Measurements from ENCODE around the gene NAALADL2.
"Not testable (repeated sequence)": the region's sequence is repeated elsewhere in the genome, so short reads cannot be mapped to it uniquely, and the experiment has no call there.

The NAALADL2 gene

DNA sequence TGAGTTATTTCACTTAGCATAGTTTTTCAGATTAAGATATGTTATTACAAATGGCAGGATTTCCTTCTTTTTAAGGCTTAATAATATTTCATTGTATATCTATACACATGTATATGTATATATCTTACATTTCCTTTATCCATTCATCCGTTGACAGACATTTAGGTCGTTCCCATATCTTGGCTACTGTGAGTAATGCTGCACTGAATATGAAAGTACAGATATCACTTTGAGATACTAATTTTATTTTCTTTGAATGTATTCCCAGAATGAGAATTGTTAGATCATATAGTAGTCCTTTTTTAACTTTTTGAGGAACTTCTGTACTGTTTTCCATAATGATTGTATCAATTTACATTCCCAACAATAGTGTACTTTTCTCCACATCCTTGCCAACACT, 270.4 kb downstream of the NAALADL2 start:
- Histone ChIP-seq H3K27me3 (ENCODE audit: control insufficient read depth, insufficient read depth, low read length) (no peaks in the 10 kb centered on the region), H3K36me3 (ENCODE audit: control insufficient read depth, insufficient read depth, low read length) (no peaks in the 10 kb centered on the region), H3K4me3 (ENCODE audit: low read depth, low read length) (no peak overlapping the region), H3K27ac (ENCODE audit: low read depth, low read length) (no peak overlapping the region), H3K9me3 (ENCODE audit: control insufficient read depth, insufficient read depth, low read length) (peaks cover 7% of the 10 kb centered on the region; the same call in 1 of the 2 replicates), H3K4me1 (ENCODE audit: control insufficient read depth, insufficient read depth, low read length) (no peaks in the 10 kb centered on the region), H3K9ac (ENCODE audit: low read depth, low read length) (no peak overlapping the region)

GRCh38 chr3:175131866-175132265, 272.7 kb downstream of the NAALADL2 start:
- H3K4me1 ChIP-seq (ENCODE audit: control insufficient read depth, insufficient read depth, low read length); H3K9me3 ChIP-seq (ENCODE audit: control insufficient read depth, insufficient read depth, low read length); H3K36me3 ChIP-seq (ENCODE audit: control insufficient read depth, insufficient read depth, low read length); H3K4me3 ChIP-seq (ENCODE audit: low read depth, low read length); H3K27me3 ChIP-seq (ENCODE audit: control insufficient read depth, insufficient read depth, low read length); H3K27ac ChIP-seq (ENCODE audit: low read depth, low read length); H3K9ac ChIP-seq (ENCODE audit: low read depth, low read length): not testable (repeated sequence)

DNA sequence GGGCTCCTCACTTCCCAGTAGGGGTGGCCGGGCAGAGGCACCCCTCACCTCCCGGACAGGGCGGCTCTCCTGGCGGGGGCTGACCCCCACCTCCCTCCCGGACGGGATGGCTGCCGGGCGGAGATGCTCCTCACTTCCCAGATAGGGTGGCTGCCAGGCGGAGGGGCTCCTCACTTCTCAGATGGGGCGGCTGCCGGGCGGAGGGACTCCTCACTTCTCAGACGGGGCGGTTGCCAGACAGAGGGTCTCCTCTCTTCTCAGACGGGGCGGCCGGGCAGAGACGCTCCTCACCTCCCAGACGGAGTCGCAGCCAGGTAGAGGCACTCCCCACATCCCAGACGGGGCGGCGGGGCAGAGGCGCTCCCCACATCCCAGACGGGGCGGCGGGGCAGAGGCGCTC, 273.6 kb downstream of the NAALADL2 start:
- not testable (repeated sequence) for H3K36me3 ChIP-seq (ENCODE audit: control insufficient read depth, insufficient read depth, low read length); H3K4me1 ChIP-seq (ENCODE audit: control insufficient read depth, insufficient read depth, low read length); H3K4me3 ChIP-seq (ENCODE audit: low read depth, low read length); H3K9ac ChIP-seq (ENCODE audit: low read depth, low read length); H3K27me3 ChIP-seq (ENCODE audit: control insufficient read depth, insufficient read depth, low read length); H3K27ac ChIP-seq (ENCODE audit: low read depth, low read length); H3K9me3 ChIP-seq (ENCODE audit: control insufficient read depth, insufficient read depth, low read length)

GRCh38 chr3:175144368-175144767, 285.2 kb downstream of the NAALADL2 start:
- Histone ChIP-seq H3K27me3 (ENCODE audit: control insufficient read depth, insufficient read depth, low read length) (no peaks in the 10 kb centered on the region), H3K4me3 (ENCODE audit: low read depth, low read length) (no peak overlapping the region), H3K36me3 (ENCODE audit: control insufficient read depth, insufficient read depth, low read length) (no peaks in the 10 kb centered on the region), H3K27ac (ENCODE audit: low read depth, low read length) (no peak overlapping the region), H3K9ac (ENCODE audit: low read depth, low read length) (no peak overlapping the region), H3K4me1 (ENCODE audit: control insufficient read depth, insufficient read depth, low read length) (no peaks in the 10 kb centered on the region), H3K9me3 (ENCODE audit: control insufficient read depth, insufficient read depth, low read length) (no peaks in the 10 kb centered on the region)

- no peak overlapping the region for H3K27ac ChIP-seq (ENCODE audit: low read depth, low read length)
- no peaks in the 10 kb centered on the region for H3K36me3 ChIP-seq (ENCODE audit: control insufficient read depth, insufficient read depth, low read length)
- H3K4me1 ChIP-seq (ENCODE audit: control insufficient read depth, insufficient read depth, low read length) = no peaks in the 10 kb centered on the region
- H3K27me3 ChIP-seq (ENCODE audit: control insufficient read depth, insufficient read depth, low read length) = no peaks in the 10 kb centered on the region
- H3K9me3 ChIP-seq (ENCODE audit: control insufficient read depth, insufficient read depth, low read length) = no peaks in the 10 kb centered on the region
- H3K4me3 ChIP-seq (ENCODE audit: low read depth, low read length) = no peak overlapping the region
- no peak overlapping the region for H3K9ac ChIP-seq (ENCODE audit: low read depth, low read length)
These were observed 287.1 kb downstream of the NAALADL2 start for GRCh38 chr3:175146258-175146657.

DNA sequence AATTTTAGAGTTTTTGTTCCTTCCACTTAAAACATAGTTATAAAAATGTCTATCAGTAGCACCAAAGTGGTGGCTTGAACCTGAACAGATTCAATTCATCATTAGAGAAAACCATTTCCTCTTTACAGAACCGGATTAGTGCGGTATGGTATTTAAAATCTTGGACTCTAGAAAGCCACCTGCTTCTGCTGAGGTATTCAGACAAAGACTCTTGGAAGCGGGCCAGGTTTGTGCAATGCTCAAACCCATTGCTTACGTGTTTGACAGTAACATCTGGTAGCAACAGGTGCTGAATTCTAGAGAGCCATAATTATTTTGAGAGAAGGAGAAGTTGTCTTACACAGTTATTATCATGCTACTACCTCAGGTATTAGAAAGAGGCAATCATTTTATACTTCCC, 290.5 kb downstream of the NAALADL2 start:
- Histone ChIP-seq H3K4me3 (ENCODE audit: low read depth, low read length) (no peak overlapping the region), H3K9me3 (ENCODE audit: control insufficient read depth, insufficient read depth, low read length) (no peaks in the 10 kb centered on the region), H3K27me3 (ENCODE audit: control insufficient read depth, insufficient read depth, low read length) (no peaks in the 10 kb centered on the region), H3K4me1 (ENCODE audit: control insufficient read depth, insufficient read depth, low read length) (peaks cover 5% of the 10 kb centered on the region; the same call in 1 of the 2 replicates), H3K9ac (ENCODE audit: low read depth, low read length) (no peak overlapping the region), H3K27ac (ENCODE audit: low read depth, low read length) (no peak overlapping the region), H3K36me3 (ENCODE audit: control insufficient read depth, insufficient read depth, low read length) (no peaks in the 10 kb centered on the region)

DNA sequence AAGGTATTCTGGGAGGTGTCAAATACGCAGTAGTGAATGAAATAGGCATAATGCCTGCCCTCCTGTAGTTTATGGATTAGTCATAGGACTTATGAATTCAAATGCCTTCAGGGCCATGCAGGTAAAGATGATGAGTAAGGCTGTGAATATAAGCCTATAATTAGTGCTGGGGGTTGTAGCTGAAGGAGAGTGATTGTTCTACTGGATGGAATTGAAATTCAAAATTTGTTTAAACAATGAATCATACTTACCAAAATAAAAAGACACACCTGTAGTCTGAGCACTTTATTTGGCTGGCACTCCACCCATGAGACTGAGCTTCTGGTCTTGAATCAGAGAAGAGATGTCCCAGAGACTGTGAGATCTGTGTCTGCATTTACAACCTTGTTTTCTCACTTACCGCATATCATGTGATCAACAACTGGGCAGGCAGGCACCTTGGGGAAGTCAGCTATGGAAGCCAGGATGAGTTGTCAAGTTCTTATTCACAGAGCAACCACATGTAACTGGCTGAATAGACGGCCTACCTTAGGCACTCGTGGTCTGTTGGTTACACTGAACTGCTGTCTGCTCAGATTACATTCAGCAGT, 291.8 kb downstream of the NAALADL2 start:
- Histone ChIP-seq H3K9ac (ENCODE audit: low read depth, low read length) (no peak overlapping the region), H3K4me3 (ENCODE audit: low read depth, low read length) (no peak overlapping the region), H3K27ac (ENCODE audit: low read depth, low read length) (no peak overlapping the region)

DNA sequence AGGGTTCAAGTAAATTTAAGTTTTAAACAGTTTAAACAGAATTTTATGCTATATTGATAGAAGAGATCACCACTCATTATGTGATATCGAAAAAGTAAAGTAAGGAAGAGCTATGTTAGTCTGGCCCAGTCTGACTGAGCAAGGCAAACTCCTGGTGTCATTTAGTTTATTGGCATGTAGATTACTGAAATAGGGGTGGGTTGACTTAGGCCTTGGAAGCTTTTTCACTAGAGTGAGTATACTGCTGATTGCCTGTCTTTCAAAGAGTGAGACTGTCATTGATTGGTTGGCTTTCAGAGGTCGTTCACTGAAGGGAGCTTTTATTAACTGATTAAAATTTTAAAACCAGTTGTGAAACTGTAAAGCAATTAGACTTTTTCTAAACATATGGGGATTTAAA, 294.5 kb downstream of the NAALADL2 start:
- Histone ChIP-seq H3K27ac (ENCODE audit: low read depth, low read length) (no peak overlapping the region), H3K36me3 (ENCODE audit: control insufficient read depth, insufficient read depth, low read length) (no peaks in the 10 kb centered on the region), H3K27me3 (ENCODE audit: control insufficient read depth, insufficient read depth, low read length) (no peaks in the 10 kb centered on the region), H3K9me3 (ENCODE audit: control insufficient read depth, insufficient read depth, low read length) (no peaks in the 10 kb centered on the region), H3K4me1 (ENCODE audit: control insufficient read depth, insufficient read depth, low read length) (peaks cover 21% of the 10 kb centered on the region), H3K4me3 (ENCODE audit: low read depth, low read length) (no peak overlapping the region), H3K9ac (ENCODE audit: low read depth, low read length) (no peak overlapping the region)

More for the DNA sequence above, 291.8 kb downstream of the NAALADL2 start:
- Histone ChIP-seq H3K27me3 (ENCODE audit: control insufficient read depth, insufficient read depth, low read length) (no peaks in the 10 kb centered on the region), H3K4me1 (ENCODE audit: control insufficient read depth, insufficient read depth, low read length) (peaks cover 11% of the 10 kb centered on the region; the same call in 1 of the 2 replicates), H3K9me3 (ENCODE audit: control insufficient read depth, insufficient read depth, low read length) (no peaks in the 10 kb centered on the region), H3K36me3 (ENCODE audit: control insufficient read depth, insufficient read depth, low read length) (no peaks in the 10 kb centered on the region)

DNA sequence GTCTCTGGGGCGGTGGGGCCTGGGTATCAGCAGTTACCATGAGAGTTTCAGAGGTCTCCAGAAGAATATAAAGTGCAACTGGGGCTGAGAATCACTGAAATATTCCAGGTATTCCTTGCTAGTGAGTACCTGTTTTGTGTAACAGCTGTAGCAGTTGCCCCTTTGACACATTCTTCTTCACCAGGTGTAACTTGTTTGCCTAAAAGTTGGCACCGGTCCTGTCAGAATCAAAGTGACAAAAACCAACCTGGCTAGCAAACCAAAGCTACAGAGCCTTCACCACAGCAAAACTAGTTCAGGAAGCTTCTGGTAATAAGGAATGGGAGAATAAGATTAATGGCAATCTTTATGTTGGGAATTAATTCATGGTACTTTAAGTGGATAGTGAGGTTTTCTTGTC, 296.0 kb downstream of the NAALADL2 start:
- no peaks in the 10 kb centered on the region for H3K36me3 ChIP-seq (ENCODE audit: control insufficient read depth, insufficient read depth, low read length)
- no peak overlapping the region for H3K4me3 ChIP-seq (ENCODE audit: low read depth, low read length)
- H3K4me1 ChIP-seq (ENCODE audit: control insufficient read depth, insufficient read depth, low read length) = peaks cover 21% of the 10 kb centered on the region

GRCh38 chr3:175159202-175159601, 300.1 kb downstream of the NAALADL2 start:
- Histone ChIP-seq H3K4me1 (ENCODE audit: control insufficient read depth, insufficient read depth, low read length) (peaks cover 17% of the 10 kb centered on the region), H3K36me3 (ENCODE audit: control insufficient read depth, insufficient read depth, low read length) (no peaks in the 10 kb centered on the region), H3K27me3 (ENCODE audit: control insufficient read depth, insufficient read depth, low read length) (no peaks in the 10 kb centered on the region), H3K9me3 (ENCODE audit: control insufficient read depth, insufficient read depth, low read length) (no peaks in the 10 kb centered on the region), H3K27ac (ENCODE audit: low read depth, low read length) (no peak overlapping the region), H3K9ac (ENCODE audit: low read depth, low read length) (no peak overlapping the region), H3K4me3 (ENCODE audit: low read depth, low read length) (no peak overlapping the region)

More for the DNA sequence above, 296.0 kb downstream of the NAALADL2 start:
- Histone ChIP-seq H3K9ac (ENCODE audit: low read depth, low read length) (no peak overlapping the region), H3K27me3 (ENCODE audit: control insufficient read depth, insufficient read depth, low read length) (no peaks in the 10 kb centered on the region), H3K27ac (ENCODE audit: low read depth, low read length) (no peak overlapping the region), H3K9me3 (ENCODE audit: control insufficient read depth, insufficient read depth, low read length) (no peaks in the 10 kb centered on the region)

DNA sequence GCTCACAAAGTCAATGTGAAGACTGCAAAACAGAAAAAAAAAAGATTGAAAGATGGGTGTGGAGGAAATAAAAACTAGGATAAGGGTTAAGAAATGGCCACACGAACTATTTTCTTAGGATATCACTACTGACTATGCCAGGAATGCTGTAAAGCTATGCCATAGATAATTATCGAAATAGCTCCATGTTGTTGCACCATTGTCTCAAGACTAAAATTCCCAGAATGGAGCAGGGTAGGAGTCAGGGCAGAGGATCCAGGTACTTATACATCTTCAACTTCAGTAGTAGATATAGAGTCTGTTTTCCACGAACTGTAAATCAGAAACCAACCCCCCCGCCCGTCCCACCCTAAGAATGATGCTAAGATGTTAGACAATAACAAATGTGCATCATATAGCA, 302.2 kb downstream of the NAALADL2 start:
- Histone ChIP-seq H3K4me3 (ENCODE audit: low read depth, low read length) (no peak overlapping the region), H3K27ac (ENCODE audit: low read depth, low read length) (no peak overlapping the region), H3K4me1 (ENCODE audit: control insufficient read depth, insufficient read depth, low read length) (peaks cover 10% of the 10 kb centered on the region), H3K9me3 (ENCODE audit: control insufficient read depth, insufficient read depth, low read length) (no peaks in the 10 kb centered on the region), H3K27me3 (ENCODE audit: control insufficient read depth, insufficient read depth, low read length) (no peaks in the 10 kb centered on the region), H3K36me3 (ENCODE audit: control insufficient read depth, insufficient read depth, low read length) (no peaks in the 10 kb centered on the region), H3K9ac (ENCODE audit: low read depth, low read length) (no peak overlapping the region)

GRCh38 chr3:175163686-175164085, 304.6 kb downstream of the NAALADL2 start:
- Histone ChIP-seq H3K4me3 (ENCODE audit: low read depth, low read length) (no peak overlapping the region), H3K9ac (ENCODE audit: low read depth, low read length) (no peak overlapping the region), H3K27ac (ENCODE audit: low read depth, low read length) (no peak overlapping the region), H3K27me3 (ENCODE audit: control insufficient read depth, insufficient read depth, low read length) (no peaks in the 10 kb centered on the region), H3K36me3 (ENCODE audit: control insufficient read depth, insufficient read depth, low read length) (no peaks in the 10 kb centered on the region), H3K4me1 (ENCODE audit: control insufficient read depth, insufficient read depth, low read length) (no peaks in the 10 kb centered on the region), H3K9me3 (ENCODE audit: control insufficient read depth, insufficient read depth, low read length) (no peaks in the 10 kb centered on the region)

Data from HUES48 (cell line).